AG04449 (cell line): ENCODE data around the gene LAMTOR5.
"Not testable (repeated sequence)": the region's sequence is repeated elsewhere in the genome, so short reads cannot be mapped to it uniquely, and the experiment has no call there.

Experiments used
- CTCF ChIA-PET: fragments of 350-600 bp; formaldehyde crosslinking; extraction: SDS; loops from one replicate; lab custom pipeline; 2021; ENCODE audit warnings: antibody characterized with exemption; lab: Yijun Ruan, JAX
- POLR2A ChIA-PET: fragments of 400-600, 350-600 bp; formaldehyde crosslinking; extraction: SDS; loops from one replicate; lab custom pipeline; 2020; ENCODE audit warnings: antibody characterized with exemption, inconsistent platforms; lab: Yijun Ruan, JAX
- DNase-seq: peaks from one replicate; pipeline ENCODE4 v3.0.0-alpha.2; 2010; ENCODE audit warnings: low read depth, low spot score
- H3K4me3 ChIP-seq: 2 replicates; pipeline ENCODE4 v1.5.1; 2011; ENCODE audit warnings: low read depth, mild to moderate bottlenecking, control low read depth, low read length
- TF ChIP-seq, protein P1 (sequence below): IDR thresholded peaks from one replicate; pipeline ENCODE4 v1.5.1; 2011; ENCODE audit warnings: mild to moderate bottlenecking, moderate library complexity, low read length, control low read depth, inconsistent platforms; ENCODE audit not compliant: insufficient read depth; ENCODE audit errors: missing control alignments

LAMTOR5 gene

GRCh38 chr1:110411173-110411735, 3.8 kb upstream of the LAMTOR5 start:
- POLR2A ChIA-PET: interaction anchor here (0.6 kb wide), 1 partner anchor 13 kb away, joined by 3 read pairs; no protein-coding TSS in a partner anchor
- CTCF ChIA-PET: interaction anchor here (1.0 to 19.7 kb wide), 17 partner anchors 8 to 209 kb away, joined by 3 to 631 read pairs (median 16); partner anchors contain the start of genes KCNC4, PROK1, RBM15 and SLC16A4
- DNase-seq: no peak
- TF ChIP-seq, protein P1, sequence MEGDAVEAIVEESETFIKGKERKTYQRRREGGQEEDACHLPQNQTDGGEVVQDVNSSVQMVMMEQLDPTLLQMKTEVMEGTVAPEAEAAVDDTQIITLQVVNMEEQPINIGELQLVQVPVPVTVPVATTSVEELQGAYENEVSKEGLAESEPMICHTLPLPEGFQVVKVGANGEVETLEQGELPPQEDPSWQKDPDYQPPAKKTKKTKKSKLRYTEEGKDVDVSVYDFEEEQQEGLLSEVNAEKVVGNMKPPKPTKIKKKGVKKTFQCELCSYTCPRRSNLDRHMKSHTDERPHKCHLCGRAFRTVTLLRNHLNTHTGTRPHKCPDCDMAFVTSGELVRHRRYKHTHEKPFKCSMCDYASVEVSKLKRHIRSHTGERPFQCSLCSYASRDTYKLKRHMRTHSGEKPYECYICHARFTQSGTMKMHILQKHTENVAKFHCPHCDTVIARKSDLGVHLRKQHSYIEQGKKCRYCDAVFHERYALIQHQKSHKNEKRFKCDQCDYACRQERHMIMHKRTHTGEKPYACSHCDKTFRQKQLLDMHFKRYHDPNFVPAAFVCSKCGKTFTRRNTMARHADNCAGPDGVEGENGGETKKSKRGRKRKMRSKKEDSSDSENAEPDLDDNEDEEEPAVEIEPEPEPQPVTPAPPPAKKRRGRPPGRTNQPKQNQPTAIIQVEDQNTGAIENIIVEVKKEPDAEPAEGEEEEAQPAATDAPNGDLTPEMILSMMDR: no peak
- no peak overlapping the region for H3K4me3 ChIP-seq

GRCh38 chr1:110409316-110409715, 1.8 kb upstream of the LAMTOR5 start:
- TF ChIP-seq, protein P1: no peak
- ChIA-PET CTCF (interaction anchor here (1.3 to 19.7 kb wide), 10 partner anchors 9 to 213 kb away, joined by 3 to 631 read pairs (median 12); partner anchors contain the start of genes PROK1 and RBM15), POLR2A (interaction anchor here (0.7 to 1.5 kb wide), 2 partner anchors 70 to 200 kb away, joined by 3 to 5 read pairs; partner anchors contain the start of gene RBM15)
- no peak overlapping the region for H3K4me3 ChIP-seq
- DNase-seq: no peak

GRCh38 chr1:110408488-110408887, 994 bp upstream of the LAMTOR5 start:
- no peak for DNase-seq
- TF ChIP-seq, protein P1: no peak
- POLR2A ChIA-PET: interaction anchor here (0.6 to 1.5 kb wide), 2 partner anchors 70 to 99 kb away, joined by 3 to 5 read pairs; partner anchors contain the start of gene RBM15
- H3K4me3 ChIP-seq: no peak overlapping the region
- CTCF ChIA-PET: interaction anchor here (0.8 to 19.7 kb wide), 13 partner anchors 8 to 212 kb away, joined by 3 to 631 read pairs (median 5); partner anchors contain the start of genes PROK1 and RBM15

DNA sequence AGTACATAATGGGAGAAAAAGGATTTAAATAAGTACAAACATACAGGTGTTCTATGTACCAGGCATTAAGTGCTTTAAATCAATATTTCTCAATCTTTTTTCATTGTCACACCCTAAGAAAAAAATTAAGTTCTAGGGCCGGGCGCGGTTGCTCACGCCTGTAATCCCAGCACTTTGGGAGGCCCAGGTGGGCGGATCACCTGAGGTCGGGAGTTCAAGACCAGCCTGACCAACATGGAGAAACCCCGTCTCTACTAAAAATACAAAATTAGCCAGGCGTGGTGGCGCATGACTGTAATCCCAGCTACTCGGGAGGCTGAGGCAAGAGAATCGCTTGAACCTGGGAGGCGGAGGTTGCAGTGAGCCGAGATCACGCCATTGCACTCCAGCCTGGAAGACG, 1.1 kb downstream of the LAMTOR5 start:
- CTCF ChIA-PET: interaction anchor here (1.1 to 5.3 kb wide), 6 partner anchors 54 to 204 kb away, joined by 4 to 35 read pairs (median 4); no protein-coding TSS in a partner anchor
- peak overlapping the region; percentile 98 for H3K4me3 ChIP-seq
- DNase-seq, POLR2A ChIA-PET: not testable (repeated sequence)

DNA sequence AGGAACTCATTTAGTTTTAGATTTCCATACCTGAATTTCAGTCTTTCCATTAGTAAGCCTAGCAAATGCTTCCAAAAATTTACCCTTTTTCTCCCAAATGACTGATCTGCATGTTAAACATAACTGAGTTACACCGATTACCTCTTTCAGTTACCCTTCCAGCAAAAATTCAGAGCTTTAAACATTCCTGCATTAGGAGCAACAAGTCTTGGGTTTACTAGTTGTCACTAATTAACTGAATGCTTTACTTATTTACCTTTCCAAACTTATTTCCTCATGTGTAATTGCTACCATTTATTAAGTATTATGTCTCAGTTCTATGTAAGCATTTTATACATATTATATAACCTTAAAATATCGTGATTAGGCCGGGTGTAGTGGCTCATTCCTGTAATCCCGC, 3.1 kb downstream of the LAMTOR5 start:
- TF ChIP-seq, protein P1: no peak
- DNase-seq: no peak
- no peak overlapping the region for H3K4me3 ChIP-seq
- POLR2A ChIA-PET: no interaction called here
- CTCF ChIA-PET: interaction anchor here (0.8 to 2.9 kb wide), 4 partner anchors 8 to 196 kb away, joined by 4 to 19 read pairs (median 8); partner anchors contain the start of gene RBM15

DNA sequence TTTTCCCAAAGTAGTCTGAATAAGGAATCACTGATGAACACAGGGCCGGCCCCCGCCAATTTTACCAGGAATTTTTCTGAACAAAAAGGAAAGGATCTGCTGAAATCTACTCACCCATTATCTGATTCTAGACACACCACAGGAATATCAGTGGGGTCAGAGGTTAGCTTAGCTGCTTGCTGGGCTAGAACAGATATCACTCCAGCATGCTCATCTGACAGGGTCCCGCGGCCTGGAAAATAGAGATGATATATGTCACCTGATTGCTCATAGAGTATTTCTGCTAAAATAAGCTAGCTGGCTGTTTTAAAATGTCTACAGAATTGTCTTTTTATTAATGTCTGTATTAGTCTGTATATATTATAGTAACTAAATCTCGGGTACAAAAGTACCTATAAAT, 3.7 kb downstream of the LAMTOR5 start:
- CTCF ChIA-PET: interaction anchor here (0.7 to 2.9 kb wide), 5 partner anchors 9 to 196 kb away, joined by 3 to 19 read pairs (median 4); no protein-coding TSS in a partner anchor
- POLR2A ChIA-PET: no interaction called here
- TF ChIP-seq, protein P1: no peak

GRCh38 chr1:110396259-110396958, 11.1 kb downstream of the LAMTOR5 start:
- H3K4me3 ChIP-seq, POLR2A ChIA-PET, CTCF ChIA-PET, DNase-seq: not testable (repeated sequence)

More for the DNA sequence above, 3.7 kb downstream of the LAMTOR5 start:
- H3K4me3 ChIP-seq: no peak overlapping the region
- DNase-seq: no peak
